ENCODE measurements around the gene ANO8. TPM values are rescaled to one million over a fixed set of nuclear protein-coding genes. Genes with fewer than 3 reads are reported as not detected.
A peak's percentile ranks its signal among the peaks of the same experiment; 100 is the strongest.
"Not testable (repeated sequence)": the region's sequence is repeated elsewhere in the genome, so short reads cannot be mapped to it uniquely, and the experiment has no call there.

ANO8 gene
- total and polyA plus RNA-seq, 2 donors from 2014 or later = 3.0 to 12.1 TPM

DNA sequence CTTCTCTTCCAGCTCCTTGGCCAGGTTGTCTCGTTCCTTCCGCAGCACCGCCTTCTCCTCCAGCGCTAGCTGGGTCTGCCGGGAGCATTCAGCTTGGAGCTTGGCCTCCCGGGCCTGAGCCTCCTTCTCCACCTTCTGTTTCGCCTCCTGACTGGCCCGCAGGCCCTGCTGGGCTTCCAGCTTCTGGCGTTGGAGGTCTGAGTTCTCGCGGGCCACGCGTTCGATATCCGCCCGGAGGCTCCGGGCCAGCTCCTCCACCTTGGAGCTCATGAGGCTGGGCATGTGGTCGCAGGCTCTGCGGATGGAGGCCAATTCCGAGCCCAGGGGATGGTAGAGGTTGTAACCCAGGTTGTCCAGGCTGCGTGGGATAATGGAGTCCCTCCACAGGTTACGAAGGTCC, 30.7 kb upstream of the ANO8 start:
- Histone ChIP-seq H3K27me3 (ENCODE audit: control insufficient read depth, insufficient read depth, low read length) (no peaks in the 10 kb centered on the region), H3K9ac (ENCODE audit: low read length in 3 of 3) (no peak overlapping the region), H3K36me3 (ENCODE audit: control insufficient read depth in 2 of 3, insufficient read depth in 3 of 3, low read length in 3 of 3) (no peaks in the 10 kb centered on the region), H3K4me1 (ENCODE audit: control insufficient read depth in 2 of 3, insufficient read depth in 2 of 3, low read depth in 1 of 3, low read length in 3 of 3) (no peaks in the 10 kb centered on the region), H3K27ac (ENCODE audit: low read depth in 2 of 2, low read length in 2 of 2) (no peak overlapping the region), H3K9me3 (ENCODE audit: control insufficient read depth in 2 of 3, insufficient read depth in 1 of 3, low read length in 3 of 3) (no peaks in the 10 kb centered on the region), H3K4me3 (ENCODE audit: low read length in 3 of 3) (no peak overlapping the region)
- DNase-seq (no peak), FAIRE-seq (no peak)
- intact Hi-C loops (cut with DNase I) = no loop called here
- TF ChIP-seq, protein P1, sequence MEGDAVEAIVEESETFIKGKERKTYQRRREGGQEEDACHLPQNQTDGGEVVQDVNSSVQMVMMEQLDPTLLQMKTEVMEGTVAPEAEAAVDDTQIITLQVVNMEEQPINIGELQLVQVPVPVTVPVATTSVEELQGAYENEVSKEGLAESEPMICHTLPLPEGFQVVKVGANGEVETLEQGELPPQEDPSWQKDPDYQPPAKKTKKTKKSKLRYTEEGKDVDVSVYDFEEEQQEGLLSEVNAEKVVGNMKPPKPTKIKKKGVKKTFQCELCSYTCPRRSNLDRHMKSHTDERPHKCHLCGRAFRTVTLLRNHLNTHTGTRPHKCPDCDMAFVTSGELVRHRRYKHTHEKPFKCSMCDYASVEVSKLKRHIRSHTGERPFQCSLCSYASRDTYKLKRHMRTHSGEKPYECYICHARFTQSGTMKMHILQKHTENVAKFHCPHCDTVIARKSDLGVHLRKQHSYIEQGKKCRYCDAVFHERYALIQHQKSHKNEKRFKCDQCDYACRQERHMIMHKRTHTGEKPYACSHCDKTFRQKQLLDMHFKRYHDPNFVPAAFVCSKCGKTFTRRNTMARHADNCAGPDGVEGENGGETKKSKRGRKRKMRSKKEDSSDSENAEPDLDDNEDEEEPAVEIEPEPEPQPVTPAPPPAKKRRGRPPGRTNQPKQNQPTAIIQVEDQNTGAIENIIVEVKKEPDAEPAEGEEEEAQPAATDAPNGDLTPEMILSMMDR (IDR thresholded peaks at IDR 0.05; ENCODE audit: borderline replicate concordance, extremely low read depth, insufficient read depth) = no peak

DNA sequence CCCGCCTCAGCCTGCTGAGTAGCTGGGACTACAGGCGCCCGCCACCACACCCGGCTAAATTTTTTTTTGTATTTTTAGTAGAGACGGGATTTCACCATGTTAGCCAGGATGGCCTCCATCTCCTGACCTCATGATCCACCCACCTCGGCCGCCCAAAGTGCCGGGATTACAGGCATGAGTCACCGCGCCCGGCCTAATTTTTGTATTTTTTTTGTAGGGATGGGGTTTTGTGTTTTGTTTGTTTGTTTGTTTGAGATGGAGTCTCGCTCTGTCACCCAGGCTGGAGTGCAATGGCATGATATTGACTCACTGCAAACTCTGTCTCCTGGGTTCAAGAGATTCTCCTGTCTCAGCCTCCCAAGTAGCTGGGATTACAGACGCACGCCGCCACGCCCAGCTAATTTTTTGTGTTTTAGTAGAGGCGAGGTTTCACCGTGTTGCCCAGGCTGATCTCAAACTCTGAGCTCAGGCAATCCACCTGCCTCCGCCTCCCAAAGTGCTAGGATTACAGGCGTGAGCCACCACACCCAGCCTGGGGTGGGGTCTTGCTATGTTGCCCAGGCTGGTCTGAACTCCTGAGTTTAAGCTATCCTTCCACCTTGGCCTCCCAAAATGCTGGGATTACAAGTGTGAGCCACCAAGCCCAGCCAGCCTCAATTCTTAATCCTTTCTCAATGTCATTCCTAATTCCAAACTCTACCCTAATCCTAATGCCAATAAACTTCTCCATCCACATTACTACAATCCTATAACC, 29.4 kb upstream of the ANO8 start:
- H3K27me3 ChIP-seq (ENCODE audit: control insufficient read depth, insufficient read depth, low read length); H3K4me1 ChIP-seq (ENCODE audit: control insufficient read depth in 2 of 3, insufficient read depth in 2 of 3, low read depth in 1 of 3, low read length in 3 of 3); H3K9ac ChIP-seq (ENCODE audit: low read length in 3 of 3); intact Hi-C loops (cut with DNase I); DNase-seq; FAIRE-seq; H3K27ac ChIP-seq (ENCODE audit: low read depth in 2 of 2, low read length in 2 of 2); H3K4me3 ChIP-seq (ENCODE audit: low read length in 3 of 3); H3K36me3 ChIP-seq (ENCODE audit: control insufficient read depth in 2 of 3, insufficient read depth in 3 of 3, low read length in 3 of 3); H3K9me3 ChIP-seq (ENCODE audit: control insufficient read depth in 2 of 3, insufficient read depth in 1 of 3, low read length in 3 of 3): not testable (repeated sequence)

DNA sequence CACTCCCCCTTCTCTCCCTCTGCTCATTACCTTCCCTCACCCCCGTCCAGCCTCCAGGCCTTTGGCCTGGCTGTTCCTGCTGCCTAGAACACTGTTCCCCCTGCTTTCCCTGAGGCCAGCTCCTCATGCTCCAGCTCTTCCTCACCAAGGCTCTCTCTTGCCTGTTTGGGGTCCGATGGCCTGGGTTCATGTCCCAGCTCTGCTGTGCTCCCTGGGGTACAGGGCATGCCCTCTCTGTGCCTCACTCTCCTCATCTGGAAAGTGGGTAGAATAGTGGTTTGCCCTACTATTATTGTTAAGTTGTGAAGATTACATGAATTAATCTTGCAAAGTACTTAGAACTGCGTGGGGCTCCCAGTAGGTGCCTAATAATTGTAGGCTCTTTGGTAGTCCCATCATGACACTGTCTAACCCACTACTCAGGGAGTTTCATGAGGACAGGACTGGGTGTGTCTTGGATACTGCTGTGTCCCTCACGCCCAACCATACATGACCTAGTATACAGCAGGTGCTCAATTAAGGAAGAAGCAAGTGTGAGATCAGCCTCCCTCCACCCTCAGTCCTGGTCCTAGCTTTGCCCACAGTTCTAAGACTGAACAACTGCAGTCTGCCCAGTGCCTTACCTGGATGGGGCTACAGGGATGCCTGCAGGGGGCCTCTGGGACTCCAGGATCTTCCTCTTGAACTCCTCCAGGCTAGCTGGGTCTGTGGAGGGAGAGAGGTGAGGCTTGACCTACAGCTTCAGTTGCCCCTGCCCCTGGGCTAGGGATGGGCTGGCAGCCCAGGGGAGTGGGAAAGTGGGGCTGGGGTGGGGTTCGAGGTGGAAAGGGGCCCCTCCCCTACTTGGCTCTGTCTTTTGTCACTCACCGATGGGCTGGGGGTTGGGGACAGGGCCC, 25.5 kb upstream of the ANO8 start:
- intact Hi-C loops (cut with DNase I) = no loop called here
- TF ChIP-seq, protein P1 (IDR thresholded peaks at IDR 0.05; ENCODE audit: borderline replicate concordance, extremely low read depth, insufficient read depth) = no peak
- Histone ChIP-seq H3K36me3 (ENCODE audit: control insufficient read depth in 2 of 3, insufficient read depth in 3 of 3, low read length in 3 of 3) (no peaks in the 10 kb centered on the region), H3K9me3 (ENCODE audit: control insufficient read depth in 2 of 3, insufficient read depth in 1 of 3, low read length in 3 of 3) (no peaks in the 10 kb centered on the region), H3K27ac (ENCODE audit: low read depth in 2 of 2, low read length in 2 of 2) (no peak overlapping the region), H3K27me3 (ENCODE audit: control insufficient read depth, insufficient read depth, low read length) (no peaks in the 10 kb centered on the region), H3K4me3 (ENCODE audit: low read length in 3 of 3) (no peak overlapping the region), H3K4me1 (ENCODE audit: control insufficient read depth in 2 of 3, insufficient read depth in 2 of 3, low read depth in 1 of 3, low read length in 3 of 3) (no peaks in the 10 kb centered on the region), H3K9ac (ENCODE audit: low read length in 3 of 3) (no peak overlapping the region)
- FAIRE-seq (no peak), DNase-seq (no peak)

DNA sequence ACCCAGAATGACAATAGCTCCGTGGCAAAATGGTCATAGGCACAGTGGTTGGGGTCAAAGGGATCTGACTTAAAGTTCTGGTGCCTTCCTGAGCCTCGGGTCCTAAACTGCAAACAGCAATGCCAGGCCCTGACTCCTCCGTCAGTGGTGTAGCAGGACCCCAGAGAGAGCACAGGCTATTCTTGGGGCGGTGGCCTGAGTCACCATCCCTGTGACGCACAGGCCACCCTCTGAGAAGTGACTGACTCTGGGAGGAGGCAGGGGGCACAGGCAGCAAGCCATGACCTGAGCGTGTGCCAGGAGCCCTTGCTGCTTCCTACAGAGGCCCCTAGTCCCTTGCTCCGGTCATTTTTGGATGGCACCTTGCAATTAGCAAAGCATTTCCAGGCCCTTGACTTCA, 23.7 kb upstream of the ANO8 start:
- Histone ChIP-seq H3K9me3 (ENCODE audit: control insufficient read depth in 2 of 3, insufficient read depth in 1 of 3, low read length in 3 of 3) (no peaks in the 10 kb centered on the region), H3K36me3 (ENCODE audit: control insufficient read depth in 2 of 3, insufficient read depth in 3 of 3, low read length in 3 of 3) (no peaks in the 10 kb centered on the region), H3K4me1 (ENCODE audit: control insufficient read depth in 2 of 3, insufficient read depth in 2 of 3, low read depth in 1 of 3, low read length in 3 of 3) (no peaks in the 10 kb centered on the region), H3K27ac (ENCODE audit: low read depth in 2 of 2, low read length in 2 of 2) (no peak overlapping the region), H3K4me3 (ENCODE audit: low read length in 3 of 3) (no peak overlapping the region), H3K9ac (ENCODE audit: low read length in 3 of 3) (no peak overlapping the region), H3K27me3 (ENCODE audit: control insufficient read depth, insufficient read depth, low read length) (no peaks in the 10 kb centered on the region)
- TF ChIP-seq, protein P1 (IDR thresholded peaks at IDR 0.05; ENCODE audit: borderline replicate concordance, extremely low read depth, insufficient read depth) = no peak
- FAIRE-seq (no peak), DNase-seq (peak in 1 of 5 donors; percentile 70)
- intact Hi-C loops (cut with DNase I) = no loop called here
